ENCODE results near the gene OS9. TPM values are rescaled to one million over a fixed set of nuclear protein-coding genes. Genes with fewer than 3 reads are reported as not detected.

Gene OS9
- total and polyA plus RNA-seq, 2 of the 4 experiments (the other 2 are of a cell fraction) = 159 to 272 TPM

DNA sequence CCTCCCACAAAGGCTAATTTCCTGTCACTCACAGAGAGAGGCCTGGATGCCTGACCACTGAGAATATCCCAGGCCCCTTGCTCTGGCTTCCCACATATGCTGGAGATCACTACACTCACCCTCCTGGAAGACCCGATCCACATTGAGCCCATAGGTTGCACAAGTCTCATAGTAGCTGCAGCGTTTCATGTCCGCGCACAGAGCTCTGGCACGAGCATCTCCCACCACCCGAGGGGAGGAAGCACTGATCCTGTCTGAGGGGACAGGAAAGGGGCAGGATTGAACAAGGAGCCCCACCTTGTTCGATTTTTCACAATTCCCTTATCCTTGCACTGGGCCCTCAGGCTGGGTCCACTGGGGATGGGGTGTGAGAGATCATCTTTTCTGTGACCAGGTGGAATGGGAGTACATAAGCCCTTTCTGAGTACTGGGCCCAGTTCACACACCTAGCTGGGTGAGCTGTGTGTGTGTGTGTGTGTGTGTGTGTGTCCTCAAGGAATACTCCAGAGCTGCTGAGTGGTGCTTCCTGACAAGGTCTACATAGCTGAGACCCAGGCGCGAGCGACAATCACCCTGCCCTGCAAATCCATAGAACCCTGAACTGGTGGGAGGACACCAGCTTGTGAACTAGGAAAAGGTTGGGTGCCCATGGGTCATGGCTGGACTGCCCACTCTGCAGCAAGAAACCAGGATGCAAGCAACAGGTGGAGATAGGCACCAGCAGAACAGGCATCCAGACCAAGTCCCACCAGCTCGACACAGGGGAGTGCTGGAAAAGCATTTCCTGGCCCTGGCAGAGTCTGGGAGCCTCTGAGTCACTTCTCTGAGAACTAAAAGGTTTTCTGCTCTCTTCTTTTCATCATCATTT, 39.0 kb downstream of the OS9 start:
- no peak overlapping the region for H3K14ac ChIP-seq (replicated peaks; ENCODE audit: low read depth, low read length)
- H2AK9ac ChIP-seq (replicated peaks; ENCODE audit: low read depth, low read length, poor library complexity) = peak overlapping the region; percentile 28
- WGBS, 2 experiments (ENCODE audit: extremely low coverage in 2 of 2, insufficient read length in 1 of 2) = 100% methylated on average over 3 of the region's 11 CpGs; no CpG with 5 or more reads in 1 of the 2 experiments
- no TSS peak for BruUV-seq (replicated peaks)
- no peak overlapping the region for H2BK5ac ChIP-seq (ENCODE audit: low read depth, low read length, poor library complexity, severe bottlenecking)
- H2AFZ ChIP-seq (replicated peaks; ENCODE audit: low read length, poor library complexity) = no peak overlapping the region
- no peak overlapping the region for H3K9ac ChIP-seq (ENCODE audit: low read depth, low read length)
- no peaks in the 10 kb centered on the region for H3K9me1 ChIP-seq (ENCODE audit: insufficient read depth, low read length)
- H3K27me3 ChIP-seq (ENCODE audit: control insufficient read depth, insufficient read depth, low read length) = peaks cover 68% of the 10 kb centered on the region
- H4K5ac ChIP-seq (ENCODE audit: low read depth, low read length) = no peak overlapping the region
- TF ChIP-seq BHLHE40 (IDR thresholded peaks at IDR 0.05; ENCODE audit: low read depth, low read length) (no peak), MAZ (IDR thresholded peaks at IDR 0.05; ENCODE audit: borderline replicate concordance, low read depth, low read length) (no peak), RFX5 (IDR thresholded peaks at IDR 0.05; ENCODE audit: low read depth, low read length) (no peak), CEBPB (IDR thresholded peaks at IDR 0.05; ENCODE audit: low read depth, low read length) (no peak), RCOR1 (IDR thresholded peaks at IDR 0.05; ENCODE audit: insufficient replicate concordance, low read length) (no peak), RAD21 (IDR thresholded peaks at IDR 0.05; ENCODE audit: low read length) (no peak), MXI1 (IDR thresholded peaks at IDR 0.05; ENCODE audit: borderline replicate concordance, low read depth, low read length) (no peak)
- TF ChIP-seq, protein P1, sequence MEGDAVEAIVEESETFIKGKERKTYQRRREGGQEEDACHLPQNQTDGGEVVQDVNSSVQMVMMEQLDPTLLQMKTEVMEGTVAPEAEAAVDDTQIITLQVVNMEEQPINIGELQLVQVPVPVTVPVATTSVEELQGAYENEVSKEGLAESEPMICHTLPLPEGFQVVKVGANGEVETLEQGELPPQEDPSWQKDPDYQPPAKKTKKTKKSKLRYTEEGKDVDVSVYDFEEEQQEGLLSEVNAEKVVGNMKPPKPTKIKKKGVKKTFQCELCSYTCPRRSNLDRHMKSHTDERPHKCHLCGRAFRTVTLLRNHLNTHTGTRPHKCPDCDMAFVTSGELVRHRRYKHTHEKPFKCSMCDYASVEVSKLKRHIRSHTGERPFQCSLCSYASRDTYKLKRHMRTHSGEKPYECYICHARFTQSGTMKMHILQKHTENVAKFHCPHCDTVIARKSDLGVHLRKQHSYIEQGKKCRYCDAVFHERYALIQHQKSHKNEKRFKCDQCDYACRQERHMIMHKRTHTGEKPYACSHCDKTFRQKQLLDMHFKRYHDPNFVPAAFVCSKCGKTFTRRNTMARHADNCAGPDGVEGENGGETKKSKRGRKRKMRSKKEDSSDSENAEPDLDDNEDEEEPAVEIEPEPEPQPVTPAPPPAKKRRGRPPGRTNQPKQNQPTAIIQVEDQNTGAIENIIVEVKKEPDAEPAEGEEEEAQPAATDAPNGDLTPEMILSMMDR (conservative IDR thresholded peaks at IDR 0.05; ENCODE audit: low read depth, low read length) = no peak
- intact Hi-C loops (cut with micrococcal nuclease) = no loop called here
- no peak overlapping the region for H4K91ac ChIP-seq (ENCODE audit: insufficient read depth, low read depth, low read length)
- H4K8ac ChIP-seq (ENCODE audit: low read depth in 2 of 2, low read length in 2 of 2) = no peak overlapping the region
- ChIA-PET POLR2A (ENCODE audit: unreplicated experiment) (no interaction called here), CTCF (no interaction called here)
- no peak overlapping the region for H3K4me3 ChIP-seq (ENCODE audit: insufficient read depth, low read depth, low read length)
- no peak overlapping the region for H3K56ac ChIP-seq (ENCODE audit: extremely low read depth, insufficient read depth, low read length)
- no peak overlapping the region for H2AK5ac ChIP-seq (ENCODE audit: low read depth, low read length)
- ATAC-seq (ENCODE audit: low read depth) (no peak), DNase-seq (peak; percentile 14)
- no peak overlapping the region for H3K23ac ChIP-seq (ENCODE audit: low read depth, low read length)
- H3K4me1 ChIP-seq (ENCODE audit: control insufficient read depth, insufficient read depth, low read length) = 0 out of 2 replicates have a peak, but pooled peaks cover 3% of the 10 kb centered on the region
- H3K18ac ChIP-seq (ENCODE audit: low read depth, low read length) = no peak overlapping the region
- H3K4ac ChIP-seq (ENCODE audit: low read depth, low read length) = no peak overlapping the region
- H3K79me1 ChIP-seq (ENCODE audit: low read depth in 1 of 2, low read length in 2 of 2) = no peaks in the 10 kb centered on the region
- no peak overlapping the region for H2BK20ac ChIP-seq (ENCODE audit: low read depth, low read length)
- H4K20me1 ChIP-seq (ENCODE audit: insufficient read depth, low read length) = 0 out of 2 replicates have a peak, but pooled peaks cover 10% of the 10 kb centered on the region
- no peaks in the 10 kb centered on the region for H3K36me3 ChIP-seq (ENCODE audit: control insufficient read depth, insufficient read depth, low read length)
- H3K9me3 ChIP-seq (ENCODE audit: control insufficient read depth, insufficient read depth, low read length) = no peaks in the 10 kb centered on the region
- no peak overlapping the region for H3K27ac ChIP-seq (ENCODE audit: insufficient read depth, low read length)
- dilution Hi-C loops (cut with HindIII; ENCODE audit: low sequenced_read_pairs, unreplicated experiment) = no loop called here
- H2BK15ac ChIP-seq (ENCODE audit: low read depth, low read length) = no peak overlapping the region
- in situ Hi-C loops (cut with MboI; ENCODE audit: low sequenced_read_pairs) = loop anchor here (10.0 kb wide), 1 partner anchor 148 kb away; no protein-coding TSS in a partner anchor
- no peak overlapping the region for H2BK120ac ChIP-seq (ENCODE audit: low read depth, low read length)
- H3K4me2 ChIP-seq (ENCODE audit: low read depth, low read length) = no peak overlapping the region

Measured in IMR-90 (cell line).